ENCODE measurements around the gene HOXC6.

HOXC6 gene

DNA sequence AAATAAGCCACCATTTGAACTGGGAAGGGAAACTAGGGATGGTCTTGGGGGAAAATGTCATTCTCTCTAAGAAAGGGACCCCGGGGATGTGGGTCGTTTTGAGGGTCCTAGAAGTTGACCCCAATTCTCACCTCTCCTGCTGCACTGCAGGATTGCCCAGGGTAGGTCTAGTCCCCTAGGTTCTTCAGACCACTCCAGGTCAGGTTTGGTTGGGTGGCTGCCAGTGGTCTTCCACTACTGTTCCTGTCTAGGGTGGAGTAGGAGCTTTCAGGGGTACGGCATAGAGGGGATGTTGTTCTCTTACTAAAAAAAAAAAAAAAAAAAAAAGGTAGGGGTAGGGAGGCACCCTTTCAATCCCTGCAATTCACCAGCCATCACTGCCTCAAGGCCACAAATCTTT is 12.2 kb upstream of the HOXC6 start:
- no peak for DNase-seq (ENCODE audit: low spot score)

DNA sequence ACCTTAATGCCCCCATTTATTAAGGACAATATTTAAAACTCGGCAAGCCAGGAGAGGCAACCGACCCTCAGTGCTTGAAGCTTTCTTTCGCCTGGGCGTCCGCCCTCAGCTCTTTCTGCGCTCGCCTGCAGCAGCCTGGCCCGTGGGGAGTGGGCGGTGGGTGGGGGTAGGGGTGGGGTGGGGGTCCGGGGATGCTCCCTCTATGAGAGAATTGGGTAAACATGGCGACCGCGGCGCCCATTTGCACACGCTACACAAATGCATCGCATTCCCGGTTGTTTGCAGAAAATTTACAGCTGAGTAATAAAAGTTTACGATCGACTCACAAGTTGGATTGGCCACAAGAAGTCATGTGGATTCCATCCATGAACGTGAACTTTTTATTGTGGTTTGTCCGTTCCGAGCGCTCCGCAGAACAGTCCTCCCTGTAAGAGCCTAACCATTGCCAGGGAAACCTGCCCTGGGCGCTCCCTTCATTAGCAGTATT is 11.7 kb upstream of the HOXC6 start:
- DNase-seq (ENCODE audit: low spot score): no peak

DNA sequence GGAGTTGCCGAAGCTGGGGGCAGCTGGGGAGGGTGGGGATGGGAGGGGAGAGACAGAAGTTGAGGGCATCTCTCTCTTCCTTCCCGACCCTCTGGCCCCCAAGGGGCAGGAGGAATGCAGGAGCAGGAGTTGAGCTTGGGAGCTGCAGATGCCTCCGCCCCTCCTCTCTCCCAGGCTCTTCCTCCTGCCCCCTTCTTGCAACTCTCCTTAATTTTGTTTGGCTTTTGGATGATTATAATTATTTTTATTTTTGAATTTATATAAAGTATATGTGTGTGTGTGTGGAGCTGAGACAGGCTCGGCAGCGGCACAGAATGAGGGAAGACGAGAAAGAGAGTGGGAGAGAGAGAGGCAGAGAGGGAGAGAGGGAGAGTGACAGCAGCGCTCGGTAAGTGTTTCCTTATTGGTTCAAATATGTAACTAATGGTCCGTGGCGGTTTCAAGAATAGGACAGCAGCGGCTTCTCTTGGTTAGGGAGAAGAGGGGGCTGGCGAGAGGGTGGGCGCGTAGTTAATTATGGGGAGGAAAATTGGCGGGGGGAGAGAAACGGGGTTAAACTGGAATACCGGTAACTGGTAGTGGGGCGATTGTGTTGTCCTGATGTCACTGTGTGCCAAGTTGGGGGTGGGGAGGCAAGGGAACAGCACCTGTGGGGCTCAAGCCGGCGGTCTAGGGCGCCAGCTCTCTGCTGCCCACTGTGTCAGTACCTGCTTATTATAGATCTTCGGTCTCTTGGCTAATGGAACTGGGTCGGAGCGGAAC is 11.0 kb upstream of the HOXC6 start:
- DNase-seq (ENCODE audit: low spot score): peak; percentile 54

DNA sequence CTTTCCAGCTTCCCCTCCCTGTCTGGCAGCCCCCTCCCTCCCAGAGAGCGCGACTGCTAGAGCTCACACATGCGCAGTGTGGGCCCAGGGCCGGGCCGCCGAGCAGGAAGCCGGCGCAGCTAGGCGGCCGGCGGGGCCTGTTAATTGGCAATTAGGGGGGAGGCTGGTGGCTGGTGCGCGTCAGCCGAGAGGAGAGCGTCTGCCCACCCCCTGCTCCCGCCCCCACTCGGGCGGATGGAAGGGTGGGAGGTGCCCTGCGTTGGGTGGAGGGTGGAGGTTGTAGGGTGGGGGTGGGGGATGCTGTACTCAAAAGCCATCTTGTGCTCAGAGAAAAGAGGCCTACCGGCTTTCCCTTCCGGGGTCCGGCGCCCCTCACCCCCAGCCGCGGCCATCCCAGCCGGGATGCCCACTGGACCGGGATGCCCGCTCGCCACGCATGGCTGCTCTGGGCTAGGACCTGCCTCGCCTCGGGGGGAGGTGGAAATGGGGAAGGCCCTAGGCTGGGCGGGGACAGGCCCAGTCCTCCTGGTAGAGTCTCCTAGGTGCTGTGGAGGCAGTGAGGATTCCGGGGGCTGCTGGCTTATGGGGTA is 10.3 kb upstream of the HOXC6 start:
- peak; percentile 96 for DNase-seq (ENCODE audit: low spot score)

DNA sequence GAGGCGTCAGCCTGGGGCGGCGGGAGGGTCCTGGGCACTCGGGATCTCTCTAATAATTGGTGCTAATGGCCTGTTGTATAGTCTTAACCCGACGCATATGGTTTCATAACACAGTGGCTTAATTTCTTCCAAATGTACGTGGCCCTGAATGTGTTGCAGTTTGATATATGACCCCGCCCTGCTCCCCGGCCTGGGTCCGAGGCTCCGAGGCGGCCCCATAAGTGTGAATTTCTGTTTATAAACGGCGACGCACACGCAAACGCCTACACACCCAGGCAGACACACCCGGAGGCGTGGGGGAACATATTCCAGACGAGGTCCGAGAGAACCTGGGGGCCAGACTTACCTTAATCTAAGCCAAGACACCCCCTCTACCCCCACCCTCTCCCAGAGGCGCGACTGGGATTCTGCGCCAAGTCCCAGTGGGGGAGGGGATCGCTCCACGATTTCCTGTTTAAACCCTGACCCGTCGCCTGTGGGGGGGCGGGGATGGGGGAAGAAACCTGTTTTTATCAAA is 9.7 kb upstream of the HOXC6 start:
- no peak for DNase-seq (ENCODE audit: low spot score)

DNA sequence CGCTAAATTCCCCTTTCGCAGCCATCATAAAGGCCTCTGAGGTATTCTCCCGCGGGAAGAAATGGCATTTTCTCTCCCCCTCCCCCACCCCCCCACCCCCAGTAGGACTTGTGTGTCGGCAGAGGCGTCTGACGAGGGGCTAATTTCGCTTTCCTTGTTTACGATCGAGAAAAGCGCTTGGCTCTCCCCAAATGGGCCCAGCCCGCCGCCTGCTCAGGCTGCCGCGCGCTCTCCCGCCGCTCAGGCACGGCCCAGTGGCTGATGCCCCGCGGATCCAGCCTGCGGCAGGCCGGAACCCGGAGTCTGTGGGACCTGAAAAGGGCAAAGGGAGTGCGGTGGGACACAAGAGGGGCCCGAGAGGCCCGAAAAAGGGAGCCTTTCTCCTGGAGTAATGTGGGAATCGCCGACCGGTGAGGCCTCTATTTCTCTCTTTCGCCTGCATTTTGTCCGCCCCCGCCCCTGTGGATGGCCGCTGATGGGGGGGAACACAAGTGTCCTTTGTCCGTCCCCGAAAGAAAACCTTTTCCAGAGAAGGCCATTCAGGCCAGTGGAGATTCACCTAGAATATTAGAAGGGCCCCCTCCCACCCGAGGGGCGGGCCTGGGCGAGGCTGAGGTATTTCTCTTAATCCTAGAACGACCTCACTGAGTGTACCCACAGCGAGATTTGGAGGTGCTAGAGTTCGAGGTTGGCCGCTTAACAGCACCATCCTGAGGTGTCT is 9.0 kb upstream of the HOXC6 start:
- DNase-seq (ENCODE audit: low spot score): no peak

DNA sequence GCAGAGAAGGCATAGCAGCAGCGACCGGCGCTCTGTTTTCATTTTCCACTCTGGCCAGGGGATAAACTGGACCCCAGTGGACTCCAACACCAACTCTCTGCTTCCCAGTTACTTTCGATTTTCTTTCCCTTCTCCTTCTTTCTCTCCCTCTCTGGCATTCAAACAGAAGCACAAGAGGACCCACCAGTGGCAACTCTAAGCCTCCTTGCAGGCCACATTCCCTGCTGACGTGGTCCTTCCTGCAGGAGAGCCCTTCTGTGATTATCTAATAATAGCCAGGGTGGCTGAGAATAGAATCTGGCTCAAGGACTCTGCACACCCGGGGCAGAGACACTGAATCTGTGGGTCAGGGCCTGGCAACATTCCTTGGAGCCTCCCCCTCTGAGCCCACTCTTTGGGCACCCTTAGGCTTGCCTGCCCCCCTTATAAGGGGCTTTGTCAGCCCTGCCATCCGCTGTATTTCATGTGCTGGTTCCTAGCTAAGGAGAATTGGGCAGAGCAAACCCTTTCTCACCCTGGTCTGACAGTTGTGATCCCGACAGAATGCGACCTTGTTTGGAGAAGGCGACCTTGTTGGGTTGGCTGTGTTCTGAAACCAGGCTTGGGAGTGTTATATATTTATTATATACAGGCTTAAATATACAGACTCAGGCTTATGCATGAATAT is 8.2 kb upstream of the HOXC6 start:
- DNase-seq (ENCODE audit: low spot score): no peak

DNA sequence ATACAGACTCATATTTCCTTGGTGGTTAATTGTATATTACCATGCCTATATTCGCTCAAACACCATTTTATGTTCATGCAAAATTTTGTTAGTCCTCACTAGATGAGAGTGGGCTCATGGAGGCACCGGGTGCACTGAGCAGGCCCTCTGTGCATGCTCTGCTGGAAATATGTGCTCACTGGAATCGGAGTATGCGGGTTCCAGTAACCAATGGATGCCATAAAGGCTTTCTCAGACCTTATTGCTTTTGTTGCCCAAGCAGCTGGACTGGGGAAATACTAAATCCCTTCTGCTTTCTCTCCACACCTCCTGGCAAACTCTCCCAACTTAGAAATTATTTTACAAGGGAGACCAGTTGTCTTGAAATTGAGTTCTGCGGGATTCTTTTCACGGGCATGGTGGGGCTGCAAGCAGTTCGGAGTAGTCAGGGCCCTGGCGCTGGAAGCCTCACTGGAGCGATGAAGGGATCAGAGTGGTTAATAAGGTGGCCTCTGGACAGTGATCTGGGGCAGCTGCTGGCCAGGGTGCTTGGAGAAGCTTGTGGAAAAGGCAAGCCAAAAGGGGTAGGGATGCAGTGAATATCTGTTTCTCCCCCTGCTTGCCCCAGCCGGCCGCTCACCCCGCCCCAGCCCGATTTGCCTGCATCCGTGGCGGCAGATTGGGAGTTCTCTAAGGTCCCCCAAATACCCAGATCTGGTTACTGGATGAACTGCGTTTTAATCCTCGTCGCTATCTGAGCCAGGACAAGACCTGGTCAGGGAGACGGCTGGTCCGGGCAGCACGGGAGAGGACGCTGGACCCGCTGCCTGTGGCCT is 7.4 kb upstream of the HOXC6 start:
- DNase-seq (ENCODE audit: low spot score): no peak

DNA sequence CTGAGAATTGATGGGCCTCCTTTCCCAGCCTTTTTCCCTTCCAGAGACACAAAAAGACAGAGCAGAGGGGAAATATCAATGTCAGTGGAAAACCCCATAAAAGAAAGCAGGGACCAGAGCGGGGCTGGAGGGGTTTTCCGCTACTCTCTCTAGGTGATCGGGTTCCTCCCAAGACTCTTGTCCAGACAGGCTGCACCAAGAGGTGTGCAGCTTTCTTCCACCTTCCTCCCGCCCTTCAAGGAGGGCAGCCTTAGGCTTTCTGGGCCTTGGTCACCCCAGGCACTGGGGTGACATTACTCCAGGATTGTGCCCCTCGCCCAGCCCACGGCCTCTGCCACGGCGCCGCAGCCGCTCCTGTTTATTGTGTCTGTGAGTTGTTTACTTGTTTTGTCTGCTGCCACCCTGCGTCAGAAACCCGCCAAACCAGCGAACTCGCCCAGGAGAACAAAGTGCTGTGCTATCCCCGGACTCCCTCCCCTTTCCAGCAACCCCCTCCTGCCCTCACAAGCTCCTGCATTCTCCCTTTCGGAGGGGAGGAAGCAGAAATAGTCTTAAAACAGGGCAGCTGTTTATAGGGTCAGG is 6.7 kb upstream of the HOXC6 start:
- no peak for DNase-seq (ENCODE audit: low spot score)

DNA sequence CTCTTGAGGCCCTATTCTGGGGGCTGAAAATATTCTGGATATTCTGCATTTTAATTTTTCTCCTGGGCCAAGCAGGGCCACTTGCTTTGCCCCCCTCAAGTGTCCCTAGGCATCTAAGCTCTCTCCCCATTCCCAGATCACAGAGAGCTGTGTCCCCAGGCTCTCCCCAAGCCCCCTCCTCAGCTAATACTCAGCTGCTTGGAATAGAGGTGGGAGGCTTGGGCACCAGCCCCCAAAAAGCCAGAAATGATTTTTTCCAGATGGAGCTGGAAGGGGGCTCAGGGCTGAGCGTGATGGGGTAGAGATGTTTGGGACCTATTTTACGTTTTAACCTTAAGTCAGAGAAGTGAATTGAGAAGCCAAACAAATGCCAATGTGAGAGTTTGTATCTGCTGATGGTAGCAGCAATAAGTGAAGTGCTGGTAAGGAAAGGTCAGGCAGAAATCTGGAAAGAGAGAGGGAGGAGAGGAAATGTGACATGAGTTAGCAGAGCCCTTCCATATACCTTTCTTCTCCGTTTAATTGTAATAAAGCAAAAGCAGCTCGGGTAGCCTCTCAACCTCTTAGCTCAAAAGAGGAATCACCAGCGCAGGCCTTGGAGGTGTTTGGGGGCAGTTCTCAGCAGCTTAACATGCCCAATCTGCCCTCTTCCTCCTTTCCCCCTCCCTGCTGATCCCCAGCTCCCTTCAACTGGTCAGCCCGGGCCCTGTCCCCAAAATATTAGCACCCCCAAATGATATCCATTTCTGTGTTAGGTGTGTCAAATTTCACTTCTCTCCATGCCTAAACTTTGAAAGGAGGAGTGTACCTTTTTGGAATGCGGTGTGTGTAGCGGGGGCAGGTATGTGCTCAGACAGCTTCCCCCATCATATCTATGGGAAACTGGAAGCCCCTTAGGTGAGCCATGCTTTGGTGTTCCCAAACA is 5.0 kb upstream of the HOXC6 start:
- no peak for DNase-seq (ENCODE audit: low spot score)

DNA sequence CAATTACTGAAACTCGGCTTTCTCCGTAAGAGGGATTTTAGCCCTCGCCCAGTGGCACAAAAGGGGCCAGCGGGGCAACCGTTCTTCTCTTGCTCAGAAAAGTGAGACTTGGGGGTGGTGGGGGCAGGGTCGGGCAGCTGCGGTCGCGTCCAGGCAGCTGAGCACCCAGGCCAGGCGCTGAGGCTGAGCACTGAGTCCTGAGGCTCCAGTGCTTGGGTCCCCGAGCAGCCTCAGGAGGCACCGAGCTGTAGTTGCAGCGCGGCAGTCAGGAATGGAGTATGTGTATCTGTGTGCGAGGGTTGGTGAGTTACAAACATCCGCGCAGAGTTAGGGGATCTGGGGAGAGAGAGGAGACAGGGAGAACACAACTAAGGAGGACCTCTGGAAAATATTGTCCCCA is 4.1 kb upstream of the HOXC6 start:
- no peak for DNase-seq (ENCODE audit: low spot score)

DNA sequence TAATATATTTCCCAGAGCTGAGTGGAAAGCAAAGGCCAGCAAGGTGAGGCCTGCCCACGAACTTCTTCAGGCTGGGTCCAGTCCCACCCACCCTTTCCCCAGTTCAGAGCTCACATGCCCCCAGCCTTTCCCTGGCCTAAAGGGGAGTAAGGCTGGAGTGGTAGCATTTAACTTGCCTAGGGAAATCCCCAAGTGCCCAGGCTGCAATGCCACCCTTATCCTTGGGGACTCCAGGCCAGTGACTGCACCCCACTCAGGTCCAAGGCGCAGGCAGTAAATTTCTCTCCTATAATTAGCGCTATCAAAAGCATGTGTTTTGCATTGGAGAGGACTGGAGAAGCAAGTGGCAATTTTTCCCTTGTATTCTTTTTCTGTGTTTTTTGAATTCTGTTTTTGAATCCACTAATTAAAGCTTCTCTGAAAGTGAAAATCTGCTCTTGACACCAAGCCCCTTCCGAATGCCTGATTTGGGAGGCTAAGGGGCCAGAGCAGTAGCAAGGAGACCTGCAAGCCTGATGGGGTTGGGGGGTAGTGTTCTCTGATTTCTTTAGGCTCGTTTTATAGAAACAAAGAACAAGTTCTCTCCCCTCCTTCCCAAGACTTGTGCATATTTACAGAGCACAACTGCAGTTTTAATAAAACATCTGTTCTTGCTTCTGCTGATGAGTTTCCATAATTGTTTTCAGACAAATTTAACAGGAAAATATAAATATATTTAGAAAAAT is 3.5 kb upstream of the HOXC6 start:
- DNase-seq (ENCODE audit: low spot score): no peak

DNA sequence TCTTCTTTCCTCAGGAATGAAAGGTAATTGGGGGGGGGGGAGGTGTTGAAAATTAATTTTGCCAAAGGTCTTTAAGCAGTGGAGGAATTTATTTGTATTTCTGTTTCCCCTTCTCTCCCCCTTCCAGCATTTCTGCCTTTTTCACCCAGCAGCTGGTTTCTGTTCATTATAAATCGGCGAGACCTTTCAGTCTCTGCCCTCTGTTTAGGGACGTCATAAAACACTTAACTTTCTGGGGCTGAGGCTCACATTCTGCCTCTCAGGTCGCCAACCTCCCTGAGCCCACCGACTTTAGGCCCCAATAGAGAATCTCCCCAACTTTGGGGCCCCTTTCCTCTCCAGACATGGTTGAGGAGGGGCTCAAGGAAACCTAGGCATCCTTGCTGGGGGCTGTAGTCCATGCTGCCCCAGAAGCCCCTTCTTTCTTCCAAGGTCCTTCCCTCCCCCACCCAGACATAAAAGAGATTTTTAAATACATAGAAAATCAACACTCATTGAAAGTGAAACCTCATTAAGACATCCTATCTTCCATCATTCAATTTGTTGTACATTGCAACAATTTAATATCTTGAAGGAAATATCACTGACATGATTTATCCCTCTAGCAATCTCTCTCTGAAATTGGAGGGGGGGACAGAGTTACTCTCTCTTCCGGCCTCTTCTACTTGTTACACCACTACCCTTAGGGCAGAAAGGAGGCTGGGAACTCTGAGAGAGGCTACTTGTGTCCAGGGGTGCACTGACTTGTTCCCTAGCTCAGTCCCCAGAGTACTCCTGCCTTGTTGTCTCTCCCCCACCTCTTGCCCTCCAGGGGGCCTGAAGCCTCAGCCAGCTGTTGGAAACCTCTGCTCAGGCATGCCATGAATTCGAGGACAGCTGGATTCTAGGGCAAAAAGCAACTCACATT is 2.5 kb upstream of the HOXC6 start:
- no peak for DNase-seq (ENCODE audit: low spot score)

DNA sequence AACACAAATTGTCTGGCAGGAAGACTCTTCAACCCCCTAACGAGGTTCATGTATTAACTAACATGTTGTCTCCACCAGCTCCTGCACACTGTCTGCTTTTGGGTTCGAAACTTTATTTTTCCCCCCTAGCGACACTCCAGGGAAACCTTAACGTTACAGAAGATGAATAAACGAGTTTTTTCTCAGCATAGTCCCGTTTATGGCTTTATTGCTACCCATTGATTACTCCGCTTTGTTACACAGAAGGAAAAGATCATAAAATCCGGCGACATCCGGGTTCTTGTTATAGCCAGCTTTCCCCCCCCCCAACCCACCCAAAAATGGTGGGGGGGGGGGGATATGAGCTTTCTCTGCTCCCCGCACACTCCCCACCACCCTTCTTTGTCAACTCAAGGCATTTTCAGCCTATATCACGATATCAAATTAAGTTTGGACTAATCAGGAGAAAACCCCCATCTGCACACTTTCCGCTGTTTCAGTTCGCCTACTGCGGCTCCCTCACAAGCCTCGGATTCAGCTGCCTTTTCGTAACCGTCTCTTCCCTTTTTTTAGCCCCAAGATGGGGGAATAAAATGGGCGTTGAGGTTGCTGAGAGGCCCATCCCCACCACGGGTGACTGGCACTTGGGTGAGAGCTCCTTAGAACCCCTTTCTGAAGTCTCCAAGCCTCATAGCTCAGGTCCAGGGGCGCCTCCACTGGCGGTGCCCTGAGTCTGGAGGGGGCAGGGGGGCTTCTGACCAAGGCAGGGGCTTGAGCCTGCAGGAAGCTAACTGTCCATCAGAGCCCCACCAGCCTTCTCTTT is 1.4 kb upstream of the HOXC6 start:
- DNase-seq (ENCODE audit: low spot score): no peak

DNA sequence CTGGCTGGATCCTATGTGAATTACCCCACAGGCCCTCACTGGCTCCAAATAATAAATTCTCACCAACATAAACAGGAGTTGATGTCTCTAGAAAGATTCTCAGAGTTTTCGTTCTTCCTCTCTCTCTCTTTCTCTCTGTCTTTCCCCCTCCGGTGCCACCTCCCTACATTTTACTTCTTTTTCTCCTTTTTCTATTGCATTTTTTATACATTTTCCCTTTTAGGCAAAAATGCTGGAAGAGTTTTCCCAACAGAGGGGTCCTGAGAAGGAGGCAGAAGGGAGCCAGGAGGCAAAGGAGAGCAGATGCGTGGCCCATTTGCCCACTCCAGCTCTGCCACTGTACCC is 826 bp upstream of the HOXC6 start:
- DNase-seq (ENCODE audit: low spot score): no peak

DNA sequence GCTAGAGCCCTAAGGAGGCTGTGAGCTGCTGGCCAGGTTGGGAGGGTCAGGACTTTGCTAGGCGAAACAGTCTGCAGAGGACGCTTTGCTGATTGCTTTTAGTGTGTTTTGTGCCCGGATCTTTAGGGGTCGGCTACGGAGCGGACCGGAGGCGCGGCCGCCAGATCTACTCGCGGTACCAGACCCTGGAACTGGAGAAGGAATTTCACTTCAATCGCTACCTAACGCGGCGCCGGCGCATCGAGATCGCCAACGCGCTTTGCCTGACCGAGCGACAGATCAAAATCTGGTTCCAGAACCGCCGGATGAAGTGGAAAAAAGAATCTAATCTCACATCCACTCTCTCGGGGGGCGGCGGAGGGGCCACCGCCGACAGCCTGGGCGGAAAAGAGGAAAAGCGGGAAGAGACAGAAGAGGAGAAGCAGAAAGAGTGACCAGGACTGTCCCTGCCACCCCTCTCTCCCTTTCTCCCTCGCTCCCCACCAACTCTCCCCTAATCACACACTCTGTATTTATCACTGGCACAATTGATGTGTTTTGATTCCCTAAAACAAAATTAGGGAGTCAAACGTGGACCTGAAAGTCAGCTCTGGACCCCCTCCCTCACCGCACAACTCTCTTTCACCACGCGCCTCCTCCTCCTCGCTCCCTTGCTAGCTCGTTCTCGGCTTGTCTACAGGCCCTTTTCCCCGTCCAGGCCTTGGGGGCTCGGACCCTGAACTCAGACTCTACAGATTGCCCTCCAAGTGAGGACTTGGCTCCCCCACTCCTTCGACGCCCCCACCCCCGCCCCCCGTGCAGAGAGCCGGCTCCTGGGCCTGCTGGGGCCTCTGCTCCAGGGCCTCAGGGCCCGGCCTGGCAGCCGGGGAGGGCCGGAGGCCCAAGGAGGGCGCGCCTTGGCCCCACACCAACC is 1.5 kb downstream of the HOXC6 start:
- DNase-seq (ENCODE audit: low spot score): no peak

DNA sequence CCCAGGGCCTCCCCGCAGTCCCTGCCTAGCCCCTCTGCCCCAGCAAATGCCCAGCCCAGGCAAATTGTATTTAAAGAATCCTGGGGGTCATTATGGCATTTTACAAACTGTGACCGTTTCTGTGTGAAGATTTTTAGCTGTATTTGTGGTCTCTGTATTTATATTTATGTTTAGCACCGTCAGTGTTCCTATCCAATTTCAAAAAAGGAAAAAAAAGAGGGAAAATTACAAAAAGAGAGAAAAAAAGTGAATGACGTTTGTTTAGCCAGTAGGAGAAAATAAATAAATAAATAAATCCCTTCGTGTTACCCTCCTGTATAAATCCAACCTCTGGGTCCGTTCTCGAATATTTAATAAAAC is 2.2 kb downstream of the HOXC6 start:
- DNase-seq (ENCODE audit: low spot score): no peak
